Activated T-cell treated with anti-CD3 and anti-CD28 coated beads for 48 hours (primary cell): ENCODE data around the gene DARS2.
"Not testable (repeated sequence)": the region's sequence is repeated elsewhere in the genome, so short reads cannot be mapped to it uniquely, and the experiment has no call there.

Source experiments
- DNase-seq: peaks from one replicate; pipeline ENCODE4 v3.0.0-alpha.2; 2020; ENCODE audit warnings: low read depth

DARS2 gene, protein sequence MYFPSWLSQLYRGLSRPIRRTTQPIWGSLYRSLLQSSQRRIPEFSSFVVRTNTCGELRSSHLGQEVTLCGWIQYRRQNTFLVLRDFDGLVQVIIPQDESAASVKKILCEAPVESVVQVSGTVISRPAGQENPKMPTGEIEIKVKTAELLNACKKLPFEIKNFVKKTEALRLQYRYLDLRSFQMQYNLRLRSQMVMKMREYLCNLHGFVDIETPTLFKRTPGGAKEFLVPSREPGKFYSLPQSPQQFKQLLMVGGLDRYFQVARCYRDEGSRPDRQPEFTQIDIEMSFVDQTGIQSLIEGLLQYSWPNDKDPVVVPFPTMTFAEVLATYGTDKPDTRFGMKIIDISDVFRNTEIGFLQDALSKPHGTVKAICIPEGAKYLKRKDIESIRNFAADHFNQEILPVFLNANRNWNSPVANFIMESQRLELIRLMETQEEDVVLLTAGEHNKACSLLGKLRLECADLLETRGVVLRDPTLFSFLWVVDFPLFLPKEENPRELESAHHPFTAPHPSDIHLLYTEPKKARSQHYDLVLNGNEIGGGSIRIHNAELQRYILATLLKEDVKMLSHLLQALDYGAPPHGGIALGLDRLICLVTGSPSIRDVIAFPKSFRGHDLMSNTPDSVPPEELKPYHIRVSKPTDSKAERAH

DNA sequence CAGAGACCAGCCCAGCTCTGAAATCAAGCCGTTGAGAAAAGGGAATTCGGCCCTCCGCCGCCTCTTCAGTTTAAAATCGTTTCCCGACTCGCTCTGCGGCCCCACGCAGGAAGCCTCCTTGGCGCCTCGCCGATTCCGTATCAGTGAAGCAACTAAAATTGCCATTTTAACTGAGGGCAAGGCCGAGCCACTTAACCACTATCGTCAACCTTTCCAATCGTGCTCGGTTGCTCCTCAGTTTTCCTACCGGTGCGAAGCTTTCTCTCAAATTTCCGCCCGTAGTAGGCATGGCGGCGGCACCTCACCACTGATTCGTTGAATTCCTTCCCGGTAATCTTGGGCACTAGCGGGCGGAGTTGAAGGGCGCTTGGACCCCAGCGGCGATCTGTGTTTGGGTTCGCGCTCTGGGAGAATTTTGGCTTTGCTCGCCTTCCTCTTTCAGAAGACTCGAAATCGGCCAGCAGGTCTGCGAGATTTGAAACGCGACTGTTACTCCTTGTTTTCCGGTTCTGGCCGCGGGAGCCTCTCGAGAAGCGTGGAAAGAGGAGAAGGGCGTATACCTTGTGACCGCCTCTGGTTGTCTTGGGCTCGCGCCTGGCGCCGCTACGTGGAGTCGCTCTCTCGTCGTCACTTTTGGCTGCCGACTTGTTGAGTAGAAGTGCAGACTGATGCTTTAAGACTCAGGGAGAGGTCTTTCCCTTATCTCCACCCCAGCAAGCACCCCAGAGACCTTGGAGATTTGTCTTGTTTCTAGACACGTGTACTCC lies at the start of gene DARS2, which contains the start of gene CENPL:
TSS of gene DARS2 (plus strand) at position 359 of the 767 bp plus-strand sequence. CDS start 557 bp downstream, outside the sequence.
TSS of gene CENPL (minus strand) at position 569 of the 767 bp plus-strand sequence. CDS start 13,584 bp downstream, outside the sequence.
- DNase-seq, result peak; percentile 81

DNA sequence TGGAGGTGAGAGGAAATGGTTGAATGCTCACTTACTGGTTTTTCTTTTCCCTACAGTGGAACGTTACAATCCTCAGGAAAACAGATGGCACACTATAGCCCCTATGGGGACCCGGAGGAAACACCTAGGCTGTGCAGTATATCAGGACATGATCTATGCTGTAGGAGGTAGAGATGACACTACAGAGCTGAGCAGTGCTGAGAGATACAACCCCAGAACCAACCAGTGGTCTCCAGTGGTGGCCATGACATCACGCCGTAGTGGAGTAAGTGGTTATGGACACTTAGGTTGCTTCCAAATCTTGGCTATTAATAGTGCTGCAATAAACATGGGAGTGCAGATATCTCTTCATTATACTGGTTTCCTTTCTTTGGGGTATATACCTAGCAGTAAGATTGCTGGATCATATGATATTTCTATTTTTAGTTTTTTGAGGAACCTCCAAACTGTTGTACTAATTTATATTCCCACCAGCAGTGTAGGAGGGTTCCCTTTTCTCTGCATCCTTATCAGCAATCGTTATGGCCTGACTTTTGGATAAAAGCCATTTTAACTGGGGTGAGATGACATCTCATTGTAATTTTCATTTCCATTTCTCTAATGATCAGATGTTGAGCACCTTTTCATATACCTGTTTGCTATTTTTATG lies 48.8 kb upstream of the DARS2 start:
- no peak for DNase-seq

DNA sequence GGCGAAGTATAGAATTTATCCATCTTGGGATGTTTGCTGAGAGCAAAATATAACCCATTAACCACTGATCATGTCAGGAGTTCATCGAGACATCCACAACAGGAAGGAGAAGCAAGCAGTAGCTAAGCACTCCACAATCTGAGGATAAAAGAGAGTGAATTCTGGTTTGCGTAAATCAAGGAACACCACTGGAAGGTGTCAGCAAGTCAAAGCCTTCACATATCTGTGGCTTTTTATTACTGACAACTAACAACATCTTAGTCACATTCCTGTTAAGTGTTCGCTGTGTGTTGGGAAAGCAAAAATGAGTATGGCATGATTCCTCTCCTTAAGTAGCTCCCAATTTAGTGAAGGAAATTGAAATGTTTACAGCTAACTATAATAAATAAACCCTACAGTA lies 44.5 kb upstream of the DARS2 start:
- DNase-seq, result no peak

GRCh38 chr1:173784997-173785396 lies 39.5 kb upstream of the DARS2 start:
- no peak for DNase-seq

DNA sequence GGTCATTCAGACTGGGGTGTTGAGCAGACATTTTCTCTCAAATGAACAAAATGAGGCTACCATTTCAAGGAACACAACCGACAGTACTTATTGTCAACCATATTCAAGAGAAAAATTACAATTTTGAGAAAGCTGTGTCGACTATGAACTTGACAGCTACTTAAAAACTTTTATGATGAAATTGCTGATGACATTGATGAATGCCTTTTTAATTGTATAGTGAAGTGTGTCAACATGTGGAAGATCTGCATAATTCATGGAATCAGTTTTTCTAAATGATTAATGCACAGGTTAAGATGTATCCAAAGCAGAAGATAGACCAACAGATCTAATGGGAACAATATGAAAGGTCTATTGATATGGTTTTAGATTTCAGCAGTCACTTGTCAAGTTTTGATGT lies 34.6 kb upstream of the DARS2 start:
- no peak for DNase-seq

DNA sequence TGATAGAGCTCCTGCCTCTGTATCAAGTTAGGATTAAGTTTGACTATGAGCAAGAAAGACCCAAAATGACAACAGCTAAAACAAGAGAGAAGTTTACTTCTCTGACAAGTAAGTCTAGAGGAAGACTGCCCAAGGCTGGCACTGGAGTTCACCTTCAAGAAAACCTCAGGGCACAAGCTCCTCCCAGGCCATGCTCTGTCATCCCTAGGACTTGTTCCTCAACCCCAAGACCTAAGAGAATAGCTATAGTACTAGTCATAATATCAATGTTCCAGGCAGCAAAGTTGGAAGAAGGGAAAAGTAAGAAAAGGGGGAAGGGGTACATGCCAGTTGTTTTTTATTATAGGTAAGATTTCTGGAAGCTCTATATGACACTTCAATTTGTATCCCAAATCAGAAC lies 26.4 kb upstream of the DARS2 start:
- DNase-seq, result no peak

GRCh38 chr1:173799995-173800394 lies 24.5 kb upstream of the DARS2 start:
- not testable (repeated sequence) for DNase-seq

GRCh38 chr1:173802961-173803360 lies 21.5 kb upstream of the DARS2 start:
- DNase-seq, result no peak

- not testable (repeated sequence) for DNase-seq
Observed at GRCh38 chr1:173813654-173814053, 10.8 kb upstream of the DARS2 start.

DNA sequence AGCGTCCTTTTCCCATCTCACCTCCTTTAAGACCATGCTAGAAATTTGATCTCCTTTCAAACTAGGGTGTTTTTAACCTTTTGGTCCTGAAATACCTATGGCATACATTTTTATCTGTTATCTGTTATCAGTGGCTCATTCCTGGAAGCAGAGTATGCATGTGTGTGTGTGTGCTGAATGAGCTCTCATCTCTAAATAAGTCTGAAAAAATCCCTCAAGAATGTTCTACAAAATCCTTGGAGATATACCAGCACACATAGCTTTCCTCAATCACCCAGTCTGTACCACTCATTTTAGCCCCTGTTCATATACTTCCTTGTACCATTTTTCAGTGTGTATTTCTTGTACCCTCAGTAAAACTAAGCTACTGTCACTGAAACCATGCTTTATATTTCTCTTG lies 6.0 kb upstream of the DARS2 start:
- no peak for DNase-seq

GRCh38 chr1:173821680-173822079 lies 2.8 kb upstream of the DARS2 start:
- no peak for DNase-seq

DNA sequence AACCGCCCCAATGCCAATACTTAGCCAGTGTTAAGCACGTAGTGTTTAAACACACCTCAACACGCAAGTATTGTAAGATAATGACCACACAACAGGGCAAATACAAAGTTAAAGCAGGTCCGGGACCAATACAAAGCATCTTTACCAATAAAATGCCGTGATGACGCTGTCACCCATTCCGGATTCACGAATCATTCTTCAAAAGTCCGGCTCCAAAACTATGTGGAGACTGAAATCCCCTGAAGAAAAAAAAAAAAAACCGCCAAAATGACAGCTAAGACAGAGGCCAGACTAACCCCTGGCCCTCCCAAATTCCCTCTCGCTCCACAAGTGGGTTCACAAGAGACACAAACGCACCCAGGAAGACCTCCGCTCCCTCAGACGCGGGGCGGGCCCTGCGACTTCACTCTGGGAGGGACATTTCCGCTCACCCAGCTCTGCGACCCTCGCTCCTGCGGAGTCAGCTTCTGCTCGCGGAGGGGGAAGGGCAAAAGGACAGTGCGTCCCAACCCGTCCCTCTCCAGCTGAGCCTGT lies 625 bp upstream of the DARS2 start:
- no peak for DNase-seq

GRCh38 chr1:173827611-173828010 lies 3.1 kb downstream of the DARS2 start:
- DNase-seq, result no peak

- no peak for DNase-seq
Observed at GRCh38 chr1:173832748-173833147, 8.3 kb downstream of the DARS2 start.

GRCh38 chr1:173852105-173852504 lies 27.6 kb downstream of the DARS2 start:
- DNase-seq, result no peak

DNA sequence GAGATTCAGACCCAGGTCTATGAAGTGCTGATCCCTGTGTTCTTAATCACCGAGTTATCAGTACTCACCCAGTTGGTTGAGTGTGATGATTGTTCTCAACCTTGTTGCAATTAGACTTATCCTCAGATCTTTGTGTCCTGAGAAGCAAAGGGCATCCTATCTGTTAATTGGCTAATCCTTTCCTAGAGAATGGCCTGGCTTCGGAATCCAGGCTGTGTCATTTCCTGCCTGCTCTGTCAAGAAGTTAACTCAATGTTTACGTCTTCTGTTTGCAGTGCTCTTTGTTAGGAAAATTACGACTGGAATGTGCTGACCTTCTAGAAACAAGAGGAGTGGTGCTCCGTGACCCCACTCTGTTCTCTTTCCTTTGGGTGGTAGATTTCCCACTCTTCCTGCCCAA lies 28.6 kb downstream of the DARS2 start:
- no peak for DNase-seq

GRCh38 chr1:173856014-173856413 lies 31.5 kb downstream of the DARS2 start:
- DNase-seq, result no peak

- no peak for DNase-seq
Observed at GRCh38 chr1:173856903-173857302, 32.4 kb downstream of the DARS2 start.

- no peak for DNase-seq
Observed at GRCh38 chr1:173857363-173857917, 33.0 kb downstream of the DARS2 start.

DNA sequence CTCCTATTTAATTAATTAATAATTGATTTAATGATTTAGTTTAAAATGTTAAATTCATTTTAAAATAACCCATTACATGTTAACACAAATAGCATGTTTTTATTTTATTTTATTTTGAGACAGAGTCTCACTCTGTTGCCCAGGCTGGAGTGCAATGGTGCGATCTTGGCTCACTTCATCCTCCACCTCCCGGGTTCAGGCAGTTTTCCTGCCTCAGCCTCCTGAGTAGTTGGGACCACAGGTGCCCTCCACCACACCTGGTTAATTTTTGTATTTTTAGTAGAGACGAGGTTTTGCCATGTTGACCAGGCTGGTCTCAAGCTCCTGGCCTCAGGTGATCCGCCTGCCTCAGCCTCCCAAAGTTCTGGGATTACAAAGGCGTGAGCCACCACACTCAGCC lies 35.1 kb downstream of the DARS2 start:
- not testable (repeated sequence) for DNase-seq

DNA sequence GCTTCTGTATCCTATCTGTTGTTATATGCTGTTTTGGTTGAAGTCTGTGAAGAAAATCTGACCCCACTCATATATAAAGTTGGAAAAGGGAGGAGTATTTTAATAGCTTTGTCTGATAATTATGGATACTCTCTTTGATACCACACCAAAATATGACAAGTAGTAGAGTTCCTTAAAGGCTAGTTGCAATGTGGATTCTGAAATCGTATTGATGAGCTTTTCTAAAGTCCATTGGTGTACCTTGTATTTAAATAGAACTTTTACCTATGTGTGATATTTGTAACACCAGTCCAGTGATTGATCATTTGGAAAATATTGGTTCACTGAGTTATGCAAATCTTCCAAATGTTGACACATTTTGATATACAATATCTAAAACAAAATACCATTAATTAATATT lies 35.6 kb downstream of the DARS2 start:
- DNase-seq, result no peak

DNA sequence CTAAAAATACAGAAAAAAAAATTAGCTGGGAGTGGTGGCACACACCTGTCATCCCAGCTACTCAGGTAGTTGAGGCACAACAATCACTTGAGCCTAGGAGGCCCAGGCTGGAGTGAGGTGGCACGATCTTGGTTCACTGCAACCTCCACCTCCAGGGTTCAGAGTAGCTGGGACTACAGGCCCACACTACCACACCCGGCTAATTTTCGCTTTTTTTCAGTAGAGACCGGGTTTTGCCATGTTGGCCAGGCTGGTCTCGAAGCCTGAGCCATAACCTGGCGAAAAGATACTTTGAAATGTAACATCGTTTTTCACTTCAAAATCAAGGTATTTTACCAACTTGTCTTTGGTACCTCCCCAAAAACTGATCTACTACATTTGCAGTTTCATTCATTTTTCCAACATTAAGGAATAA lies 37.3 kb downstream of the DARS2 start:
- peak; percentile 38 for DNase-seq
